ENCODE measurements around the gene RTP5.

- no peak for TF ChIP-seq CTCF (IDR thresholded peaks at IDR 0.05)
- TF ChIP-seq EP300 (IDR thresholded peaks at IDR 0.05; ENCODE audit: borderline replicate concordance in 1 of 2, low read depth in 1 of 2, low read length in 1 of 2), result no peak
- TF ChIP-seq USF2 (IDR thresholded peaks at IDR 0.05; ENCODE audit: borderline replicate concordance, low read depth, low read length), result no peak
- no peak for TF ChIP-seq TCF12 (IDR thresholded peaks at IDR 0.05)
- no peak for TF ChIP-seq POLR2AphosphoS5 (IDR thresholded peaks at IDR 0.05; ENCODE audit: low read depth, low read length)
- TF ChIP-seq JUND (IDR thresholded peaks at IDR 0.05), result no peak
- no peak for TF ChIP-seq TAF1 (IDR thresholded peaks at IDR 0.05; ENCODE audit: borderline replicate concordance, low read depth, low read length)
- TF ChIP-seq EZH2phosphoT487 (IDR thresholded peaks at IDR 0.05; ENCODE audit: borderline replicate concordance, low read depth), result no peak
These were observed 6.0 kb upstream of the RTP5 start for GRCh38 chr2:241863536-241863954.
